Measurements from ENCODE around the gene SECTM1. TPM values are rescaled to one million over a fixed set of nuclear protein-coding genes. Genes with fewer than 3 reads are reported as not detected.

SECTM1 gene
- total RNA-seq, 4 donors from 2014 or later, result 9.5 to 17.5 (median 14.7) TPM

- no peak for TF ChIP-seq CTCF (IDR thresholded peaks at IDR 0.05; ENCODE audit: low read depth)
These were observed 36.3 kb downstream of the SECTM1 start for GRCh38 chr17:82297280-82297713.

GRCh38 chr17:82296511-82297279 lies 36.9 kb downstream of the SECTM1 start:
- no peak for TF ChIP-seq CTCF (IDR thresholded peaks at IDR 0.05; ENCODE audit: low read depth)

- no peak for TF ChIP-seq CTCF (IDR thresholded peaks at IDR 0.05; ENCODE audit: low read depth)
These were observed 38.1 kb downstream of the SECTM1 start for GRCh38 chr17:82295472-82295814.

GRCh38 chr17:82294064-82294773 lies 39.3 kb downstream of the SECTM1 start:
- TF ChIP-seq CTCF (IDR thresholded peaks at IDR 0.05; ENCODE audit: low read depth), result no peak

GRCh38 chr17:82292251-82293154 lies 41.1 kb downstream of the SECTM1 start:
- no peak for TF ChIP-seq CTCF (IDR thresholded peaks at IDR 0.05; ENCODE audit: low read depth)

GRCh38 chr17:82291582-82292250 lies 41.9 kb downstream of the SECTM1 start:
- TF ChIP-seq CTCF (IDR thresholded peaks at IDR 0.05; ENCODE audit: low read depth), result no peak

Measured in subcutaneous adipose tissue (tissue), 4 donors.